HG03378 (cell line): ENCODE measurements around the gene WRAP53.

ENCODE experiments used
- ATAC-seq: cut with Tn5 transposase; IDR thresholded peaks from one replicate; pipeline ENCODE4 v1.9.1; 2021; ENCODE audit warnings: mild to moderate bottlenecking, moderate library complexity; ENCODE audit not compliant: unreplicated experiment

The WRAP53 gene

DNA sequence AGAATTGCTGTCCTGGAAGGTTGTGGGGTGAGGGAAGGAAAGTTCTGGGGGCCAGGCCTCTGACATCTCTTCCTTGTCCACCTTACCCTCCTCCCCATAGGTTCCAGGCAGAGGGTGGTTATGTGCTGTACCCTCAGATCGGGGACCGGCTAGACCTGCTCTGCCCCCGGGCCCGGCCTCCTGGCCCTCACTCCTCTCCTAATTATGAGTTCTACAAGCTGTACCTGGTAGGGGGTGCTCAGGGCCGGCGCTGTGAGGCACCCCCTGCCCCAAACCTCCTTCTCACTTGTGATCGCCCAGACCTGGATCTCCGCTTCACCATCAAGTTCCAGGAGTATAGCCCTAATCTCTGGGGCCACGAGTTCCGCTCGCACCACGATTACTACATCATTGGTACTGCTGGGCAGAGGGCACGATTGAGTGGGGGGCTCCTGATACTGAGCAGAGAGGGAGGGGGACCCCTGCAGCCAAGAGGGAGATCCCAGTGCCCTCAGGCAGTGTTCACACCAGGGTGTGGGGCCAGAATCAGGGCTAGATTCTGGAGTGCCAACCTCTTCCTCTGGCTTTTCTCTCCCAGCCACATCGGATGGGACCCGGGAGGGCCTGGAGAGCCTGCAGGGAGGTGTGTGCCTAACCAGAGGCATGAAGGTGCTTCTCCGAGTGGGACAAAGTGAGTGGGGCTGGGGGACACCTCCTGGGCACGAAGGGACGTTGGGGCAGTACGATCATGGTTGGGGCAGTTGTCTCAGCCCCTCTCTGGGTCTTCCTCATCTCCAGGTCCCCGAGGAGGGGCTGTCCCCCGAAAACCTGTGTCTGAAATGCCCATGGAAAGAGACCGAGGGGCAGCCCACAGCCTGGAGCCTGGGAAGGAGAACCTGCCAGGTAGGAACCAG is 19.8 kb downstream of the WRAP53 start:
- no peak for ATAC-seq

- no peak for ATAC-seq
Measured at GRCh38 chr17:7709031-7709430, 20.8 kb downstream of the WRAP53 start.

DNA sequence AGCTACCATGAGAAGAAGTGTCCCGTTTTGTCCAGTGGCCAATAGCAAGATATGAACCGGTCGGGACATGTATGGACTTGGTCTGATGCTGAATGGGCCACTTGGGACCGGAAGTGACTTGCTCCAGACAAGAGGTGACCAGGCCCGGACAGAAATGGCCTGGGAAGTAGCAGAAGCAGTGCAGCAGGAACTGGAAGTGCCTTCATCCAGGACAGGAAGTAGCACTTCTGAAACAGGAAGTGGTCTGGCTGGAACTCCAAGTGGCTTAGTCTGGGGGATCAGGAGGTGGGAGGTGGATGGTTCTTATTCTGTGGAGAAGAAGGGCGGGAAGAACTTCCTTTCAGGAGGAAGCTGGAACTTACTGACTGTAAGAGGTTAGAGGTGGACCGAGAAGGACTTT is 22.0 kb downstream of the WRAP53 start:
- ATAC-seq, result no peak

- ATAC-seq, result no peak
Measured at GRCh38 chr17:7711051-7711755, 22.9 kb downstream of the WRAP53 start.

GRCh38 chr17:7712111-7712771 is 24.0 kb downstream of the WRAP53 start:
- ATAC-seq, result no peak

- ATAC-seq, result no peak
Measured at GRCh38 chr17:7713782-7714181, 25.5 kb downstream of the WRAP53 start.

- ATAC-seq, result no peak
Measured at GRCh38 chr17:7714721-7715594, 26.7 kb downstream of the WRAP53 start.

DNA sequence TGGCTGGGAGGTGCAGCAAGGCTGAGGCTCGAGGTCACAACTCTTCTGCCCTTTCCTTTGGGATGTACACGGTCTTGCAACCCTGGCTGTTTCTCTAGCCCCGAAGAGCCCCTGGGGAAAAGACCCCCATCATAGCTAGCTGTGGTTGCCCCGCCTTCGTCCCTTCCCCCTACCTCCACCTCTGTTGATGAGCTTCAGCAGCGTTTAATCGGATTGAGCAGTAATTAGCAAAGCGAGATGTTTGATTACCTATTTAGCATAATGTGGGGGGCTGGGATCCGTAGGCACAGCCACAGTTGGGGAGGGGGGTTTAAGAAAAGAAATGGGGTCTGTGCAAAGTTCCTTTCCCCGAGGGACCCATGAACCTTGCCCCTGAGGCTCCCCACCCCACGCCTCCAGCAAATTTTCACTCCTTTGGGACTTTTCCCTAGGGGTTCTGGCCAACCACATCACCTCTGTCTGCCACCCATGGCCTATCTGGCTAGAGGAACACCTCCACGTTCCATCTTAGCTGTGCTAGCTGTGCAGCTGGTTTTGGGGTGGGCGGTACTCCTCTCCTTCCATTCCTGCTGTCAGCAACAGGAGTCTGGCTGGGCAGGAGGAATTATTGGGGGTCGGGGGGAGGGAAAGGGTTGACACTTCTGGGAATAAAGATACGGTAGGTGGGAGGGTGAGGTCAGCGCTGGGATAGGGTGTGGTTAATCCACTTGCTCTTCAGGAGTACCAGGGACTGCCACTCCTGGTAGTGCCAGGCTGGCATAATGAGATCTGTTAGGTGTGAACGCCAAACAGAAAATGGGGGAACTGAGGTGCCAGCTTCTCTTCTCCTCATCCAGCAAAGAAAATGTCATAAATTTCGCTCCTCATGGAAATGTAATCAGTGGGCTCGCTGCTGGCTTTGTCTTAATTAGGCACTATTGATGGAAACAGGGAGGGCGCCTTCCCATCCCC is 27.9 kb downstream of the WRAP53 start:
- ATAC-seq, result no peak

DNA sequence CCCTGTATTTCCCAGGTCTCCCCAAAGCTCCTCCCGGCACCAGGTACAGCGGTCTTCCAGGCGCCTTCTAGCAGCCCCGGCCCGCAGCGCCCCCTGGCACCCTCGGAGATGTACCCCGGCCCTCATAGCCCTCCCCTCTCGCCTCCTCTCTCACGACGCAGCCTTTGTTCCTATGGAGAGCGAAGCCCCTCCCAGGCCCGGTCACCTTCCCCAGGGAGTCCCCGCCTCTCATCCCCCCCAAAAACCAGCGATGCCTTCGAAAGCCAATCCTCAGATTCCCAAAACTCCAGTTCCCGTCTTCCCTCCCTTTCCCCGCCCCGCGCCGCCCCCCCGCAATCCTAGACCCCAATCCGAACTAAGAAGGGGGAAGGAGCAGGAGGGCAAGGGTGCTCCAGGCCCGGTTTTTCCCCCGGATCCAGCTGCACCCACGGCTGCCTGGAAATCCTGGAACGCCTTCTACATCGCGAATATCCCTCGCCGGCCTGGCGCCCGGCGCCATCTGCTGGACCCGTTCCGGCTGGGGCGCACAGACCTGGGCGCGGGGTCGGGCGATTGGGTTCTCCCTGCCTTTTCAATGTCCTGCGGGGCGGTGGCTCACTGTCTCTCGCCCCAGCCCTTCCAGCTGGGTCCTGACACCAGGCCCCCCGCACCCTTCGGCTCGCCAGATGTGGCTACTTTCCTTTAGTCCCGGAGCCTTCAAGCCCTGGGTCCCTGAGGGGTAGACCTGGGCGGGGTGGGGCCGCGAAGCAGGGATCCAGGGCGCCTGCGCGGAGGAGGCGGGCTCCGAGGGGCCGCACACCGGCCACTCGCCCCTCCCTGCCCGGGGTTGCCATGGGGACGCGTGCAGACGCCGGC is 28.9 kb downstream of the WRAP53 start, which contains the start of gene DNAH2:
Gene DNAH2 (plus strand): TSS at position 844 of the 855 bp plus-strand sequence. CDS start 1,991 bp downstream, outside the sequence.
- no peak for ATAC-seq

DNA sequence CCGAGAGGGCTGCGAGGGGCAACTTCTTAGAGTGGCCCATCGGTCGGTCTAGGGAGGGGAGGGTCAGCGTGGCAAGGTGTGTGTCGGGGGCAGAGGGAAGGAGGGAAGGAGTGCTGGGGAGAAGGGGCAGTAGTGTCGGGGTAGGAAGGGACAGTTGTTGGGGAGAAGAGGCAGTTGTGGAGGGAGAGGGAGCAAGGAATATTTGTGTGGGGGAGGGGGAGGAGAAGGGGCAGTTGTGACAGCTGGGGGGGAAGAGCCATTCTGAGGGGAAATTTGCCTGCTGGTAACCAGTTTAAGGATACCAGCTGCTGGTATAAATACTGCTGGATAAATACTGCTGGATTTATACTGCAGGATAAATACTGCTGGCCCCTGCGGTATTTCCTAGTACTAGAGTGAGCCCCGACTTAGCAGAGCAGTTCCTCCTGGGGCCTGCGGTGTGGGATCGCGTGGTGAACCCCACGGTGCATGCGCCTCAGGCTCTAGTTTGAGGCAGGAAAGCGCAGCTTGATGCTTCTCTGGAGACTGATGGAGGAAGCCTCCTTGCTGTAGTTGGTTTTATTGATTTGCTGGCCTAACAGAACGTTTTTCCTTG is 29.6 kb downstream of the WRAP53 start:
- no peak for ATAC-seq

GRCh38 chr17:7719661-7720060 is 31.4 kb downstream of the WRAP53 start:
- no peak for ATAC-seq

DNA sequence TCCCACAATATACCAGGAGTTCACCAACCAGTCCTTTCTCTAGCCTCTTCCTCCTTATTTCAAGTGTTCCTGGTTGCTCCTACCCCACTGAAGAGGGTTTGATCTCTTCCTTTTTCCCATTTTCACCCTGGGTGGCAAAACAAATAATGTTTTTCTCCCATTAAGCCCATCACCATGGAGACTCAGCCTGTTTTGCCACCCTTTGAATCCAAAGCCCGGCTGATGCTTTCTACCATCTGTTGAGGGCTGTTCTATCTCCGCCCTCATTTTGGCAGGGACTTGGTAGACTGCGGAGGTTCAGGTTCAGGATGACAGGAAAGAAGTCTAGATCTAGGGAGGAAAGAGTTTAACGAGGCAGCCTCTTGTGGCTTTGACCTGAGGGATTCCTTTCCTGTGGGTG is 31.8 kb downstream of the WRAP53 start:
- no peak for ATAC-seq

DNA sequence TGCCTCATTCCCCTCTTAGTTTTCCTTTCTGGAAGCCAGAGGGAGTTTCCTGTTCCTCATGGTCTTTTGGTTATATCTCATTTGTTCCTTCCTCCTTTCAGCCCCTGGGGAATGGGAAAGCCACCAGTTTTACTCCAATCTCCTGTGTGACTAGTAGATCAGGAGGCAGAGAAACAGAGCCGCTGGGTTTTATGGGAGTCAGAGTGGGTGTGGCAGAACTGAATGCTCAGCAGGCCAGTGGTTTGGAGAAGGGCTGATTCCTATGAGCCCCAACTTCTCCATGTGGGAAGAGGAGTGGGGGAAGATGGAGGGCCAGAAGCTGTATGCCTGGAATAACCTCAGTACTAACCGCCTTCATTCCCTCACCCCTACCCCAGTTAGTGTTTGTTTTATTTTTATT is 33.3 kb downstream of the WRAP53 start:
- no peak for ATAC-seq

GRCh38 chr17:7727886-7728285 is 39.6 kb downstream of the WRAP53 start:
- ATAC-seq, result no peak

DNA sequence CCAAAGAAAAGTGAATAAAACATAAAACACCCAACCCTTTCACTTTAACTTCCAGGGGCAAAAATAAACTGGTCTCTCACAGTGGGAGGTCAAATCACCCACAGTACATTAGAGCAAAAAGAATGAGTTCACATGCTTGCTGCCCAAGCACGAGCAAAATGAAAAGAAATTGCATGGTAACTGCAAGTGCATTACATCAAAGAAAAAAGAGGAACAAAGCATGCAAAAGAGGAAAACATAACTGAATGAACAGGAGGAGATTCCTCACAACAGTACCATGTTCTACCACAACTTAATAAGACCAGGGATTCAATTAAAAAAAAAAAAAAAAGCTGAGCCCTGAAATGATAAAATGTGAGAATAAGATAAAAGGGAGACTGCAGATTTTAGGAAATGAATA is 41.5 kb downstream of the WRAP53 start:
- no peak for ATAC-seq

GRCh38 chr17:7732981-7733539 is 44.8 kb downstream of the WRAP53 start:
- no peak for ATAC-seq

- ATAC-seq, result no peak
Measured at GRCh38 chr17:7737601-7738000, 49.3 kb downstream of the WRAP53 start.

GRCh38 chr17:7739746-7740145 is 51.5 kb downstream of the WRAP53 start:
- ATAC-seq, result no peak
